Epithelial cell of esophagus (primary cell): ENCODE measurements around the gene AHCYL2.
"Not testable (repeated sequence)": the region's sequence is repeated elsewhere in the genome, so short reads cannot be mapped to it uniquely, and the experiment has no call there.

Experiments
- DNase-seq: peaks from one replicate; pipeline ENCODE4 v3.0.0; 2010; ENCODE audit warnings: low read depth
- H3K4me3 ChIP-seq: 2 replicates; pipeline ENCODE4 v1.5.1; 2011; ENCODE audit warnings: mild to moderate bottlenecking, low read length, control low read depth
- TF ChIP-seq, protein P1 (sequence below): IDR thresholded peaks from 2 replicates; pipeline ENCODE4 v1.5.1; 2011; ENCODE audit warnings: low read depth, mild to moderate bottlenecking, low read length, control low read depth, inconsistent platforms; ENCODE audit not compliant: insufficient read depth; ENCODE audit errors: missing control alignments

Gene AHCYL2

DNA sequence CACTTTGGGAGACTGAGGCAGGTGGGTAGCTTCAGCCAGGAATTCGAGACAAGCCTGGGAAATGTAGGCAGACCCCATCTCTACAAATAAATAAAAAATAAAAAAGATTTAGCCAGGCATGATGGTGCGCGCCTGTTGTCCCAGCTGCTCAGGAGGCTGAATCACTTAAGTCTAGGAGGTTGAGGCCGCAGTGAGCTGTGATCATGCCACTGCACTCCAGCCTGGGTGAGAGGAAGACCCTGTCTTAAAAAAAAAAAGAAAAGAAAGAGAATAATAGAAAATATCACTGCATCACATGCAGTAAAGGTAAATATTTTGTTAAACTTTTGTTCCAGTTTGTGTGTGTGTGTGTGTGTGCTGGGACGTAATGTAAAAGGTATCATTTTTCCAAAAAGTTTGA is 212.4 kb downstream of the AHCYL2 start:
- H3K4me3 ChIP-seq, result no peak overlapping the region
- TF ChIP-seq, protein P1, sequence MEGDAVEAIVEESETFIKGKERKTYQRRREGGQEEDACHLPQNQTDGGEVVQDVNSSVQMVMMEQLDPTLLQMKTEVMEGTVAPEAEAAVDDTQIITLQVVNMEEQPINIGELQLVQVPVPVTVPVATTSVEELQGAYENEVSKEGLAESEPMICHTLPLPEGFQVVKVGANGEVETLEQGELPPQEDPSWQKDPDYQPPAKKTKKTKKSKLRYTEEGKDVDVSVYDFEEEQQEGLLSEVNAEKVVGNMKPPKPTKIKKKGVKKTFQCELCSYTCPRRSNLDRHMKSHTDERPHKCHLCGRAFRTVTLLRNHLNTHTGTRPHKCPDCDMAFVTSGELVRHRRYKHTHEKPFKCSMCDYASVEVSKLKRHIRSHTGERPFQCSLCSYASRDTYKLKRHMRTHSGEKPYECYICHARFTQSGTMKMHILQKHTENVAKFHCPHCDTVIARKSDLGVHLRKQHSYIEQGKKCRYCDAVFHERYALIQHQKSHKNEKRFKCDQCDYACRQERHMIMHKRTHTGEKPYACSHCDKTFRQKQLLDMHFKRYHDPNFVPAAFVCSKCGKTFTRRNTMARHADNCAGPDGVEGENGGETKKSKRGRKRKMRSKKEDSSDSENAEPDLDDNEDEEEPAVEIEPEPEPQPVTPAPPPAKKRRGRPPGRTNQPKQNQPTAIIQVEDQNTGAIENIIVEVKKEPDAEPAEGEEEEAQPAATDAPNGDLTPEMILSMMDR, result no peak
- peak; percentile 60 for DNase-seq

DNA sequence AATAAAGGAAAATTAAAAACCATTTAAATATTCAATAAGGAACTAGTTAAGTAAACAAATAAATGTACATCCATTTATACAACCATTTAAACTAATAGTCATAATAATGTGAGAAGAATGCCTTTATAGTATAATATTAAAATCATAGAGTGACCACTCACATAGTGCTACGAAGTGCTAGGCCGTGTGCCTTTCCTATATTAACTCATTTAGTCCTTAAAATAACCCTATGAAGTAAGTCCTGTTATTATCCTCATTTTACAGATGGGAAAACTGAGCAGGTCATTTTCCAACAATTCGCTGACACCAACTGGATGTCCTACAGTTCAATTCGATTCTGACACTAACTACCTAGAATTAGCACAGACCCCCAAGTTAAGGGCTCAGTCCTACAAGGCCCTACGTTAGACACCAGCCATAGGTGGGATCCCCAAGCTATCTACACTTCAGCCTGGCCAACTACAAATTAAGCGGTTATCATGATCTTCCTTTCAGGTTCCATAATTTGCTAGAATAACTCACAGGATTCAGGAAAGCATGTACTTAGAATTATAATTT is 213.5 kb downstream of the AHCYL2 start:
- no peak for DNase-seq
- TF ChIP-seq, protein P1, result no peak
- H3K4me3 ChIP-seq, result no peak overlapping the region

DNA sequence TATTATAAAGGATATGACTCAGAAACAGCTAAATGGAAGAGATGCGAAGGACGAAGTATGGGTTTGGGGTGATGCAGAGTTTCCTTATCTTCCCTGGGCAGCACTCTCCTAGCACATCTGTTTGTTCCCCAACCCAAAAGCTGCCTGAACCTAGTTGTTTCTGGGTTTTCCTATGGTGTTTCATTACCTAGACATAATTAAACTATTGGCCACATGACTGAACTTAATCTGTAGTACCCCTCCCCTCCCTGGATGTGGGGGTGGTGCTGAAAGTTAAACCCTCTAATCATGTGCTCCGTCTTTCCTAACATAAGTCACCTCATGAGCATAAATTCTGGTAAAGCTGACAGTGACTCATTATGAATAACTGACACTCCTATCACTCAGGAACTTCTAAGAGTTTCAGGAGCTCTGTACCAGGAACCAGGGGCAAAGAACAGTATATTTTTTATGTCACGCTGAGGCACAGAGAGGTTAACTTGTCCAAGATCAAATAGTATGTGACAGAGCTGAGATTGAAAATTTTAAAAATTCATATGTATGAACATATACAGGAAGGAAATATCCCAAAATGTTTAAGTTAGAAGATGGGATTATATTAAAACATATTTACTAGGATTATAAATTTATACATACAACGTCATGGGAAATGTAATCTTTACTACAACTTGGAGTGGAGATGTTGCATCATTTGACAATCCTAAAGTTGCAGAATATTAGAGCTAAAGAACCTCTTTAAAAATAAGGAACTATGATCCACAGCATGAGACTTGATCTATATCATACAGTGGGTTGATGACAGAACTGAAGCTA is 214.2 kb downstream of the AHCYL2 start:
- TF ChIP-seq, protein P1, result no peak
- DNase-seq, result peak; percentile 91
- H3K4me3 ChIP-seq, result no peak overlapping the region

DNA sequence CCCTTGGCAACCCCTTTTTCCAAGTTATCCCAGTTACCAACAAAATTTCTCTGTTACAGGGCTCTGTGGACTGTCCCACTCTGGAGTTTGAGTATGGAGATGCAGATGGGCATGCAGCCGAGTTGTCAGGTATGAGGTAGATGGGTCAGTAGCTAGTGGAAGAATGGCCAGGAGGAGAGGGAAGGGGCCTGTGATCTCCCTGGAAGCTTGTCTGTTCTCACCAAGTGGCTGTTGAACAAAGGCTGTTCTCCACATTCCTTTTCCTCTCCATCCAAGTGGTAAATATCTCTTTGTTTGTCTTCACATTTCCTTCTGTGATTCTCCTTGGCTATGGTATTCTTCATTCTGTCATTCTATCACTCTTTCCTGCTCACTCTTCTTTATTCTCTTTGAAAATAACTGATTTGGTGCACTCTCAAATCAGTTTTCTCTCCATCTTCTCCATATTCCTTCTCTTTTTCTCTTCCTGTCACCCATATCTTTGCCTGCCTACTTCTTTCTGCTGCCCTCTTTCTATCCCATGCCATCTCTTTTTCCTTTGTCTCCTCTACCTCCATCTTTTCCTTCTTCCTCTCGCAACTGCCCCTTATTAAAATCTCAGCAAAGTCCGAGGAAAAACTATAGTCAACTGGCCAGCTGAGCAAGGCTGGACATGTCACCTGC is 215.3 kb downstream of the AHCYL2 start:
- H3K4me3 ChIP-seq, result no peak overlapping the region
- TF ChIP-seq, protein P1, result no peak
- no peak for DNase-seq

DNA sequence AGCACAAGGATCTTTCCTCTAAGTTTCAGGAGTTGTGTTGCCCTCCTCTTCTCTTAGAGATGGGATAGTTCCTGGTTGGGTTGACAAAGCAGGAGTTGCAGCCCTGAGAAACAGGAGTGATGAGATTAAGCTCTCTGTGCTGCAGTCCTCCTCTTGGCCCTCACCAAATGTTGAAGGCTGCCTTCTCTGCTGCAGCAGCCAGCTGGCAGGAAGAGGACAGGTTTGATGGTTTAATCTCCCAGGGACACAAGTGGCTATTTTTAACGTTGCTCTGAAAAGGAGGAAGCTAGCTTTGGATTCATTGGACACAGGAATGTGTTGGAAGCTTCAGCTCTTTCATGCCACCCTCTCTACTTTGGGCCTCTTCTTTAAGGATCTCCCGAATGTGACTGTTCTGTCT is 218.8 kb downstream of the AHCYL2 start:
- DNase-seq, result no peak

DNA sequence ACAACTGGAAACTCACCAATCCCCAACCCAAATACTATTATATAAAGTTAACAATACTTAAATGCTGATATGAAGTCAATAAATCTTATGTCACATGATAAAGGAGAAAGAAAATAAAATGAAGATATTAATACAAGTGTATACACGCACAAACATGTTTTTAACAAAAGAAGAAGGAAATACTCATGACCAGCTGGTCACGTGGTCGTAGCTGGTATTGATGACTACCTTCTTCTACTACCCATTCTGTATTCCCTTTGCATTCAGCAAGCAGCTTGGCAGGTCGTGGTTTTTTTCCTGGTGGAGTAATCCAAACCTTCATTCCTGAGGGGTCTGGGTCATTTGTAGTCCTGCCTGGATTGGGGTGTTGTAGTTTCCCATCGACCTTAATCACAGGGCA is 219.9 kb downstream of the AHCYL2 start:
- DNase-seq, result peak; percentile 78
- not testable (repeated sequence) for H3K4me3 ChIP-seq

More for the DNA sequence above, 218.8 kb downstream of the AHCYL2 start:
- no peak overlapping the region for H3K4me3 ChIP-seq
- TF ChIP-seq, protein P1, result no peak

DNA sequence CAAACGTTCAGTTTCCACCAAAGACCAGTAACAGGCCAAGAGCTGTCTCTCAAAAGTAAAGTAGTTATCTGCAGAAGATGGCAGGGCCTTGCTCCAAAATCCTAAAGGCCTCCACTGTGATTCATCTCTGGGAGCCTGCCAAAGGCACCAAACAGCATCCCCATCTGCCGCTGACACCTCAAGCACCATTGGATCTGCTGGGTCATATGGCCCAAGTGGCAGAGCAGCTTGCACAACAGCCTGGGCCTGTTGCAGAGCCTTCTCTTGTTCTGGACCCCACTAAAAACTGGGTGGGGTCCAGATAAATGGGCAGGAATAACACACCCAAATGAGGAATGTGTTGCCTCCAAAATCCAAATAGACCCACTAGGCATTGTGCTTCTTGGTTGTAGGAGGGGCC is 222.1 kb downstream of the AHCYL2 start:
- not testable (repeated sequence) for H3K4me3 ChIP-seq

DNA sequence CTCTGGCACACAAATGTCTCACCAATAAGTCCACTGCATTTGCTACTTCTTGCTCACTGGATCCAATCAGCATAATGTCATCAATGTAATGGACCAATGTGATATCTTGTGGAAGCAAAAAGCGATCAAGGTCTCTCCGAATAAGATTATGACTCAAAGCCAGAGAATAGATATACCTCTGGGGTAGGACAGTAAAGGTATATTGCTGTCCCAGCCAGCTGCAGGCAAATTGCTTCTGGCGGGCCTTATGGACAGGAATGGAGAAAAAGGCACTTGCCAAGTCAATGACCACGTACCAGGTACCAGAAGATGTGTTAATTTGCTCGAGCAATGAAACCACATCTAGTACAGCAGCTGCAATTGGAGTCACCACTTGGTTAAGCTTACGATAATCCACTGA is 222.6 kb downstream of the AHCYL2 start:
- DNase-seq, H3K4me3 ChIP-seq: not testable (repeated sequence)

More for the DNA sequence above, 222.1 kb downstream of the AHCYL2 start:
- DNase-seq, result not testable (repeated sequence)

DNA sequence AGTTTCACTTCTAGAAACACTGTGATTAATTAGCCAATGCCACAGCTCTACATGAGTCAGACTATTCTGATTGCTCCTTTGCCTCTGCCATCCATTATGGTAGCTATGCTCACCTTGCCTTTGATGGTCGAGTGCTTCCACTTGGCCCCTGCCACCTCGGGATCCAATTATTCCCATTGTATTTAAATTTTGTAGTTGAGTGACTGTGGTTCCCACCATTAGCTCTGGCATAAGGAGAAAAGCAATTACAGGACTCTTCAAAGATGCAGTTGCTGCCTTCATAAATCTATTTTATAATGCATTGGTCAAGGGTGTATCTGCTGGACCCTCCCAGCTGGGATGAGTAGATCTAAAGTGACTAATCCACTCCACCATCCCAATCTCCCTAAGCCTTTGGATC is 223.8 kb downstream of the AHCYL2 start:
- H3K4me3 ChIP-seq, DNase-seq: not testable (repeated sequence)
